HepG2 (cell line): ENCODE results near the gene PPP2R5D. TPM values are rescaled to one million over a fixed set of nuclear protein-coding genes. Genes with fewer than 3 reads are reported as not detected.

ENCODE experiments used
- DPF2 ChIP-seq: sonication (generic); formaldehyde crosslinking; IDR thresholded peaks from 2 replicates; pipeline ENCODE4 v1.4.0; 2020; ENCODE audit warnings: mild to moderate bottlenecking, low read depth, missing genetic modification reagents, borderline replicate concordance
- EED ChIP-seq: sonication (generic); formaldehyde crosslinking; IDR thresholded peaks from 2 replicates; pipeline ENCODE4 v1.5.0; 2020; ENCODE audit warnings: mild to moderate bottlenecking, missing genetic modification reagents
- FOXA3 ChIP-seq: IDR thresholded peaks from 2 replicates; pipeline ENCODE4 v1.6.1; 2016; ENCODE audit warnings: missing genetic modification reagents, missing compliant biosample characterization
- FOXK2 ChIP-seq: fragments of 450-650 bp; IDR thresholded peaks from 2 replicates; pipeline ENCODE4 v1.6.1; 2016
- HDAC1 ChIP-seq: sonication (generic); formaldehyde crosslinking; IDR thresholded peaks from 2 replicates; pipeline ENCODE4 v1.5.1; 2020; ENCODE audit warnings: mild to moderate bottlenecking, missing genetic modification reagents
- KLF9 ChIP-seq: IDR thresholded peaks from 2 replicates; pipeline ENCODE4 v1.6.1; 2016; ENCODE audit warnings: low read depth
- MLX ChIP-seq: IDR thresholded peaks from 2 replicates; pipeline ENCODE4 v1.6.1; 2016
- NR2F1 ChIP-seq, 2 experiments: fragments of 450-650 bp in 1 of 2; formaldehyde crosslinking in 1 of 2; IDR thresholded peaks; 2 replicates each; pipeline versions ENCODE4 v1.5.0 to v1.6.1; 2016 to 2020; ENCODE audit warnings: mild to moderate bottlenecking in 1 of 2, missing compliant biosample characterization in 1 of 2, missing genetic modification reagents in 1 of 2, moderate library complexity in 1 of 2
- RFX3 ChIP-seq: IDR thresholded peaks from 2 replicates; pipeline ENCODE4 v1.6.1; 2016; ENCODE audit warnings: missing biosample characterization, missing genetic modification reagents
- ZBTB38 ChIP-seq: sonication (generic); formaldehyde crosslinking; IDR thresholded peaks from 2 replicates; pipeline ENCODE4 v1.5.1; 2020; ENCODE audit warnings: mild to moderate bottlenecking, missing genetic modification reagents
- ZNF101 ChIP-seq: sonication (generic); formaldehyde crosslinking; IDR thresholded peaks from 2 replicates; pipeline ENCODE4 v1.4.0; 2020; ENCODE audit warnings: mild to moderate bottlenecking, low read depth, missing genetic modification reagents, borderline replicate concordance
- ZNF451 ChIP-seq: sonication (generic); formaldehyde crosslinking; IDR thresholded peaks from 2 replicates; pipeline ENCODE4 v1.5.0; 2020; ENCODE audit warnings: mild to moderate bottlenecking, missing genetic modification reagents
- ZNF550 ChIP-seq: sonication (generic); formaldehyde crosslinking; IDR thresholded peaks from 2 replicates; pipeline ENCODE4 v1.4.0; 2020; ENCODE audit warnings: mild to moderate bottlenecking, missing genetic modification reagents, borderline replicate concordance
- ZNF704 ChIP-seq: sonication (generic); formaldehyde crosslinking; IDR thresholded peaks from 2 replicates; pipeline ENCODE4 v1.8.1; 2023; ENCODE audit warnings: mild to moderate bottlenecking, inconsistent platforms, moderate library complexity, missing genetic modification reagents, borderline replicate concordance
- ZNF780A ChIP-seq: sonication (generic); formaldehyde crosslinking; IDR thresholded peaks from 2 replicates; pipeline ENCODE4 v1.8.0; 2022; ENCODE audit warnings: mild to moderate bottlenecking, missing genetic modification reagents, moderate library complexity
- polyA plus RNA-seq, 8 experiments: library from polyadenylated mRNA; depleted of rRNA in 3 of 8; stranded (reverse) in 7 of 8; unstranded in 1 of 8; fragments of >200 nt; fragmentation: Illumina TruSeq in 4 of 8; extraction: Trizol in 4 of 8; gene quantifications; 2 replicates each; pipeline versions ENCODE4 v1.2.1 to v1.2.3, GENCODE V29; 2011 to 2016; ENCODE audit warnings: low read depth in 4 of 8, missing spikeins in 1 of 8, mixed read lengths in 1 of 8; ENCODE audit not compliant: insufficient read depth in 1 of 8
- total RNA-seq, 5 experiments: library from RNA; depleted of rRNA; stranded (reverse); fragments of >200 nt; fragmentation: Illumina TruSeq; extraction: Trizol; gene quantifications; 2 replicates each; pipeline ENCODE4 v1.2.3, GENCODE V29; 2016; ENCODE audit warnings: low read depth in 1 of 5
- TF ChIP-seq, protein P1 (sequence below): sonication (generic); formaldehyde crosslinking; IDR thresholded peaks from 2 replicates; pipeline ENCODE4 v1.8.0; 2022; ENCODE audit warnings: mild to moderate bottlenecking, missing genetic modification reagents
- TF ChIP-seq, protein P2 (sequence below): sonication (generic); formaldehyde crosslinking; IDR thresholded peaks from 2 replicates; pipeline ENCODE4 v1.4.0; 2020; ENCODE audit warnings: mild to moderate bottlenecking, missing genetic modification reagents, borderline replicate concordance
- TF ChIP-seq, protein P3 (sequence below): sonication (generic); formaldehyde crosslinking; IDR thresholded peaks from 2 replicates; pipeline ENCODE4 v1.5.0; 2020; ENCODE audit warnings: missing genetic modification reagents

Gene PPP2R5D
- total and polyA plus RNA-seq, 2 of the 13 experiments (the other 11 are each of a cell fraction or from before 2014, with no cell fraction given): 53.7 to 60.4 TPM

DNA sequence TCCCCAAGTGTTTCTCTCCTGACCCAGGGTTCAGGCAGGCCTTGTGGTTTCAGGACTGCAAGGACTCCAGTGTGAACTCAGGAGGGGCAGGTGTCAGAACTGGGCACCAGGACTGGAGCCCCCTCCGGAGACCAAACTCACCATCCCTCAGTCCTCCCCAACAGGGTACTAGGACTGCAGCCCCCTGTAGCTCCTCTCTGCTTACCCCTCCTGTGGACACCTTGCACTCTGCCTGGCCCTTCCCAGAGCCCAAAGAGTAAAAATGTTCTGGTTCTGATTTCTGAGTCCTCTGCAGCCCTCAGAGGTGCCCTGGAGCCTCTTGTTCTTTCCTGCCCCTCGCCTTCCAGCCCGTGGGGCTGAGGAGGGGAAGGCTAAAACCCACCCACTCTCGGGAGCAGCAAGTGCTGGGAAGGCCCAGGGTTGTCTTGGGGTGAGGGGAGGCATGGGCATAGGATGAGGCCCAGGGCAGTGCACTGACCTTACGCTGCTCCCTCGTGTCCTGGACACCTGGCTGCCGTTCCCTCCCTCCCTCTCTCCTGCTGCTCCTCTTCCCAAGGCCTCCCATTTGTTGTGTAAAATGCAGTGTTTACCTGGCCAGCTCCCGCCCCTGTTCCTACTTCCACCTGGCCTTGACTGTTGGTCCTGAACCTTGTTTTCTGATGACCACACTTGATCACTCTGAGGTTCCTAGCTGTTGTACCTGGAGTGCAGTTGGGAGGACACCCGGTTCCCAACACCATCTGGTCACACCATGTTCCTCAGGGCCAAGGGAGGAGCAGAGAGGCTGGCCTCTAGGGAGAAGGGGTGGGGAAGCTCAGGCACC is 45.2 kb upstream of the PPP2R5D start (continued):
- TF ChIP-seq MLX: peak; percentile 80
- TF ChIP-seq, protein P1, sequence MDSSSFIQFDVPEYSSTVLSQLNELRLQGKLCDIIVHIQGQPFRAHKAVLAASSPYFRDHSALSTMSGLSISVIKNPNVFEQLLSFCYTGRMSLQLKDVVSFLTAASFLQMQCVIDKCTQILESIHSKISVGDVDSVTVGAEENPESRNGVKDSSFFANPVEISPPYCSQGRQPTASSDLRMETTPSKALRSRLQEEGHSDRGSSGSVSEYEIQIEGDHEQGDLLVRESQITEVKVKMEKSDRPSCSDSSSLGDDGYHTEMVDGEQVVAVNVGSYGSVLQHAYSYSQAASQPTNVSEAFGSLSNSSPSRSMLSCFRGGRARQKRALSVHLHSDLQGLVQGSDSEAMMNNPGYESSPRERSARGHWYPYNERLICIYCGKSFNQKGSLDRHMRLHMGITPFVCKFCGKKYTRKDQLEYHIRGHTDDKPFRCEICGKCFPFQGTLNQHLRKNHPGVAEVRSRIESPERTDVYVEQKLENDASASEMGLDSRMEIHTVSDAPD (CRISPR knock-in tag): 0 out of 2 replicates have a peak, but pooled peaks have one; percentile 67
- peak; percentile 92 for TF ChIP-seq FOXA3 (CRISPR knock-in tag)
- TF ChIP-seq ZNF550 (CRISPR knock-in tag): no peak
- peak; percentile 47; the same call in 1 of the 2 replicates for TF ChIP-seq ZNF780A (CRISPR knock-in tag)
- TF ChIP-seq DPF2 (CRISPR knock-in tag): peak; percentile 91
- peak in 1 of 2 experiments; percentile 69; a peak in 2 of 4 replicates for TF ChIP-seq NR2F1 (CRISPR knock-in tag; IDR thresholded peaks at IDR 0.05)
- 0 out of 2 replicates have a peak, but pooled peaks have one; percentile 66 for TF ChIP-seq ZNF101
- TF ChIP-seq FOXK2: peak; percentile 87
- peak; percentile 82; the same call in 1 of the 2 replicates for TF ChIP-seq ZNF451 (CRISPR knock-in tag)
- peak; percentile 69 for TF ChIP-seq ZNF704
- peak; percentile 71; the same call in 1 of the 2 replicates for TF ChIP-seq ZBTB38 (CRISPR knock-in tag)
- TF ChIP-seq EED: no peak
- TF ChIP-seq HDAC1 (CRISPR knock-in tag): peak; percentile 97
- TF ChIP-seq KLF9 (CRISPR knock-in tag): 0 out of 2 replicates have a peak, but pooled peaks have one; percentile 44
- TF ChIP-seq, protein P2, sequence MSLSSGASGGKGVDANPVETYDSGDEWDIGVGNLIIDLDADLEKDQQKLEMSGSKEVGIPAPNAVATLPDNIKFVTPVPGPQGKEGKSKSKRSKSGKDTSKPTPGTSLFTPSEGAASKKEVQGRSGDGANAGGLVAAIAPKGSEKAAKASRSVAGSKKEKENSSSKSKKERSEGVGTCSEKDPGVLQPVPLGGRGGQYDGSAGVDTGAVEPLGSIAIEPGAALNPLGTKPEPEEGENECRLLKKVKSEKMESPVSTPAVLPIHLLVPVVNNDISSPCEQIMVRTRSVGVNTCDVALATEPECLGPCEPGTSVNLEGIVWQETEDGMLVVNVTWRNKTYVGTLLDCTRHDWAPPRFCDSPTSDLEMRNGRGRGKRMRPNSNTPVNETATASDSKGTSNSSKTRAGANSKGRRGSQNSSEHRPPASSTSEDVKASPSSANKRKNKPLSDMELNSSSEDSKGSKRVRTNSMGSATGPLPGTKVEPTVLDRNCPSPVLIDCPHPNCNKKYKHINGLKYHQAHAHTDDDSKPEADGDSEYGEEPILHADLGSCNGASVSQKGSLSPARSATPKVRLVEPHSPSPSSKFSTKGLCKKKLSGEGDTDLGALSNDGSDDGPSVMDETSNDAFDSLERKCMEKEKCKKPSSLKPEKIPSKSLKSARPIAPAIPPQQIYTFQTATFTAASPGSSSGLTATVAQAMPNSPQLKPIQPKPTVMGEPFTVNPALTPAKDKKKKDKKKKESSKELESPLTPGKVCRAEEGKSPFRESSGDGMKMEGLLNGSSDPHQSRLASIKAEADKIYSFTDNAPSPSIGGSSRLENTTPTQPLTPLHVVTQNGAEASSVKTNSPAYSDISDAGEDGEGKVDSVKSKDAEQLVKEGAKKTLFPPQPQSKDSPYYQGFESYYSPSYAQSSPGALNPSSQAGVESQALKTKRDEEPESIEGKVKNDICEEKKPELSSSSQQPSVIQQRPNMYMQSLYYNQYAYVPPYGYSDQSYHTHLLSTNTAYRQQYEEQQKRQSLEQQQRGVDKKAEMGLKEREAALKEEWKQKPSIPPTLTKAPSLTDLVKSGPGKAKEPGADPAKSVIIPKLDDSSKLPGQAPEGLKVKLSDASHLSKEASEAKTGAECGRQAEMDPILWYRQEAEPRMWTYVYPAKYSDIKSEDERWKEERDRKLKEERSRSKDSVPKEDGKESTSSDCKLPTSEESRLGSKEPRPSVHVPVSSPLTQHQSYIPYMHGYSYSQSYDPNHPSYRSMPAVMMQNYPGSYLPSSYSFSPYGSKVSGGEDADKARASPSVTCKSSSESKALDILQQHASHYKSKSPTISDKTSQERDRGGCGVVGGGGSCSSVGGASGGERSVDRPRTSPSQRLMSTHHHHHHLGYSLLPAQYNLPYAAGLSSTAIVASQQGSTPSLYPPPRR (CRISPR knock-in tag): peak; percentile 95
- TF ChIP-seq, protein P3, sequence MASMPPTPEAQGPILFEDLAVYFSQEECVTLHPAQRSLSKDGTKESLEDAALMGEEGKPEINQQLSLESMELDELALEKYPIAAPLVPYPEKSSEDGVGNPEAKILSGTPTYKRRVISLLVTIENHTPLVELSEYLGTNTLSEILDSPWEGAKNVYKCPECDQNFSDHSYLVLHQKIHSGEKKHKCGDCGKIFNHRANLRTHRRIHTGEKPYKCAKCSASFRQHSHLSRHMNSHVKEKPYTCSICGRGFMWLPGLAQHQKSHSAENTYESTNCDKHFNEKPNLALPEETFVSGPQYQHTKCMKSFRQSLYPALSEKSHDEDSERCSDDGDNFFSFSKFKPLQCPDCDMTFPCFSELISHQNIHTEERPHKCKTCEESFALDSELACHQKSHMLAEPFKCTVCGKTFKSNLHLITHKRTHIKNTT (CRISPR knock-in tag): no peak
- no peak for TF ChIP-seq RFX3
